ENCODE results near the gene GRIN2C.

Gene GRIN2C

GRCh38 chr17:74866198-74866835 is 6.6 kb upstream of the GRIN2C start:
- DNase-seq (ENCODE audit: low read depth), result no peak
- TF ChIP-seq, protein P1, sequence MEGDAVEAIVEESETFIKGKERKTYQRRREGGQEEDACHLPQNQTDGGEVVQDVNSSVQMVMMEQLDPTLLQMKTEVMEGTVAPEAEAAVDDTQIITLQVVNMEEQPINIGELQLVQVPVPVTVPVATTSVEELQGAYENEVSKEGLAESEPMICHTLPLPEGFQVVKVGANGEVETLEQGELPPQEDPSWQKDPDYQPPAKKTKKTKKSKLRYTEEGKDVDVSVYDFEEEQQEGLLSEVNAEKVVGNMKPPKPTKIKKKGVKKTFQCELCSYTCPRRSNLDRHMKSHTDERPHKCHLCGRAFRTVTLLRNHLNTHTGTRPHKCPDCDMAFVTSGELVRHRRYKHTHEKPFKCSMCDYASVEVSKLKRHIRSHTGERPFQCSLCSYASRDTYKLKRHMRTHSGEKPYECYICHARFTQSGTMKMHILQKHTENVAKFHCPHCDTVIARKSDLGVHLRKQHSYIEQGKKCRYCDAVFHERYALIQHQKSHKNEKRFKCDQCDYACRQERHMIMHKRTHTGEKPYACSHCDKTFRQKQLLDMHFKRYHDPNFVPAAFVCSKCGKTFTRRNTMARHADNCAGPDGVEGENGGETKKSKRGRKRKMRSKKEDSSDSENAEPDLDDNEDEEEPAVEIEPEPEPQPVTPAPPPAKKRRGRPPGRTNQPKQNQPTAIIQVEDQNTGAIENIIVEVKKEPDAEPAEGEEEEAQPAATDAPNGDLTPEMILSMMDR (conservative IDR thresholded peaks at IDR 0.05; ENCODE audit: low read depth, low read length), result no peak
- H3K4me3 ChIP-seq (ENCODE audit: low read length), result no peak overlapping the region

GRCh38 chr17:74865504-74866197 is 6.0 kb upstream of the GRIN2C start:
- DNase-seq (ENCODE audit: low read depth), result no peak
- TF ChIP-seq, protein P1 (conservative IDR thresholded peaks at IDR 0.05; ENCODE audit: low read depth, low read length), result peak; percentile 2
- no peak overlapping the region for H3K4me3 ChIP-seq (ENCODE audit: low read length)

DNA sequence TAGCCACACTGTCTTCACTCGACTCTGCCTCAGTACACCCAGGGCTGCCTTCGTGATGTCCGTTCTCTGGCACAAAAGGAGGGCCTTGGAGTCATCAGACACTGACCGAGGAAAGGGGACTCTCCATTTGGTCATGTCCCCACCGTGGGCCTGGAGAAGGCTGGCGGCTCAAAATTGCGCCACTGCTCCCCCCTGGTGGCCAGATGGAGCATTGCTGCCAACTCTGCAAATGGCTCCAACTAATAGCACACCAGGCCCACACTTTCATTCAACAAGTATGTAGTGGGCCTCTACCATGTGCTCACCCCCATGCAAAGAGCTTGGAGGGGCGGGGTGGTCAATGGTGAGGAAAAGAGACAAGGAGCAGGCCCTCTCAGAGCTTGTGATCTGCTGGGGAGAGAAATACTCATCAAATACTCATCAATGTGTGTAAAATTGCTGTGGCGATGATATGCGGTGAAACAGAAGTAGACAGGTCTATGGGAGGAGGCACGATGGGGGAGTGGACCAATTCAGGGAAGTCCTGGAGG is 5.2 kb upstream of the GRIN2C start:
- no peak overlapping the region for H3K4me3 ChIP-seq (ENCODE audit: low read length)
- no peak for DNase-seq (ENCODE audit: low read depth)
- TF ChIP-seq, protein P1 (conservative IDR thresholded peaks at IDR 0.05; ENCODE audit: low read depth, low read length), result peak; percentile 97

DNA sequence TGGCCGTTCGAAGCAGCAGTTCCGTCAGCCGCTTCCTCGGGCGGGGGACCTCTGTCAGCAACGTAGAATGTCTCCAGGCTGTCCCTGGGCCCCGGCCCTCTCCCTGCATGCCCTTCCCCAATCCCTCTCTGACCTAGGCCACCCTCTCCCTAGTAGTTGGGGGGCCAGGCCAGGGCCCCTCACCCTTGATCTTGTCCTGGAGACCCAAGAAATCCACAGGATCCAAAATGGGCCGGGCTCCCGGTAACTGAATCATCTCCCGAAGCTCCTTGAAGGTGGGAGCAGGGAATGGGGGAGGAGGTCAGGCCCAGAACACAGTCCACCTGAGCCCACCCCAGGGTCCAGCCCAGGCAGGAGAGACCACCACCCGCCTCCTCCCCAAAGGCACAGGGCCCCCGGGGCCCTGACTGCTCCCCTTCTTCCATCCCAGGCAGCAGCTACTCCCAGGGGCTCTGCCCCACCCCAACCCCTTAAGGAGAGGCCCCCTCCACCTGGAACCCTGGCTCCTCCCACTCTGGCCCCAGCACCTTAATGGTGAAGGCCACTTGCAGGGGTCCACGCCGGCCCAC is 4.7 kb upstream of the GRIN2C start:
- TF ChIP-seq, protein P1 (conservative IDR thresholded peaks at IDR 0.05; ENCODE audit: low read depth, low read length), result no peak
- no peak overlapping the region for H3K4me3 ChIP-seq (ENCODE audit: low read length)
- no peak for DNase-seq (ENCODE audit: low read depth)

DNA sequence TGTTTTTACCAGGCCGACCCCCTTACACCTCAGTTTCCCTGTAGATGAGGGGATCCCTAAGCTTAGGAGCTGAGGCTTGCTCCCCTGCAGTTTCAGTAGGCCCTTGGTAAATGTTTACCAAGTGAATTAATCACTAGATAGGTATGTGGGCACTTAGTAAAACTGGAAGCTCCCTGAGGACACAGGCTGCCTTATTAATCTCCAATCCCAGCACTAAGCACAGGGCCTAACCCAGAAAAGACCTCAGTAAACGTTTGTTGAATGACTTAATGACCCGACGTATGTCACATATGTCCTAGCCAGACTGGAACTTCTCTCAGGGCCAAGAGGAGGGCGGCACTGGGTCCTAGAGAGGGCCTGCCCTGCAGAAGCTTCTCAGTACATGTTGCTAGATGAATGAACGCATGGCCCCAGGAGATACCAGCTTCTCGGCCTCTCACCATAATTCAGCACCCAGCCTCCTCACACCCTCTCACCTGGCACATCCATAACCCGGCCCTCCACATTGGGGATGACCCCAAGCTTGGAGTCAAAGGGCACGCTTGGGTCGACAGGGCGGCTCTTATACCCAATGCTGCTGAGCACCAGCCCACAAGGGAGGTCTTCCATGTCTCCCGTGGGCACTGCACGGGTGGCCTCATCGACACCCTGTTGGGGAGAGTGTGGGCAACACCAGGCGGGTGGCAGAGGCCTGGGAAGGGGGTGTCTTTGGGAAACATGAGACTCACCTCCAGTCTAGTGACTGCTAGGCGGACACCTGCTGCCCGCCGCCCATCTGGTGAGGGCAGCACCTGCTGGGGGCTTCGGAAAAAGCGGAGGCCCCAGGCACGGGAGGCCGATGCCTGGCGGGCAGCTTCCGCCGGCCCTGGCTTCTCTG is 4.0 kb upstream of the GRIN2C start:
- H3K4me3 ChIP-seq (ENCODE audit: low read length), result no peak overlapping the region
- TF ChIP-seq, protein P1 (conservative IDR thresholded peaks at IDR 0.05; ENCODE audit: low read depth, low read length), result no peak
- DNase-seq (ENCODE audit: low read depth), result no peak

- no peak overlapping the region for H3K4me3 ChIP-seq (ENCODE audit: low read length)
- DNase-seq (ENCODE audit: low read depth), result no peak
- TF ChIP-seq, protein P1 (conservative IDR thresholded peaks at IDR 0.05; ENCODE audit: low read depth, low read length), result no peak
Observed at GRCh38 chr17:74862919-74863318, 3.2 kb upstream of the GRIN2C start.

All from retinal pigment epithelial cell (primary cell).